ENCODE measurements around the gene SEH1L.

SEH1L gene

GRCh38 chr18:12928206-12928605 is 19.6 kb upstream of the SEH1L start:
- Histone ChIP-seq H3K4me3 (ENCODE audit: low read length) (no peak overlapping the region), H3K36me3 (replicated peaks; ENCODE audit: low read depth, low read length) (no peaks in the 10 kb centered on the region), H2AFZ (ENCODE audit: low read depth, low read length) (no peak overlapping the region), H3K79me2 (ENCODE audit: low read length) (no peaks in the 10 kb centered on the region), H3K9ac (ENCODE audit: low read length) (no peak overlapping the region), H4K20me1 (ENCODE audit: insufficient read depth, low read length) (no peaks in the 10 kb centered on the region), H3K4me1 (ENCODE audit: low read length) (no peaks in the 10 kb centered on the region), H3K27ac (ENCODE audit: low read length) (no peak overlapping the region), H3K27me3 (ENCODE audit: low read depth, low read length) (no peaks in the 10 kb centered on the region), H3K4me2 (ENCODE audit: low read length) (no peak overlapping the region), H3K9me3 (ENCODE audit: insufficient read depth, low read length) (no peaks in the 10 kb centered on the region)
- no peak for TF ChIP-seq EZH2phosphoT487 (IDR thresholded peaks at IDR 0.05; ENCODE audit: low read depth)
- TF ChIP-seq CTCF (IDR thresholded peaks at IDR 0.05; ENCODE audit: low read depth, low read length), result no peak

DNA sequence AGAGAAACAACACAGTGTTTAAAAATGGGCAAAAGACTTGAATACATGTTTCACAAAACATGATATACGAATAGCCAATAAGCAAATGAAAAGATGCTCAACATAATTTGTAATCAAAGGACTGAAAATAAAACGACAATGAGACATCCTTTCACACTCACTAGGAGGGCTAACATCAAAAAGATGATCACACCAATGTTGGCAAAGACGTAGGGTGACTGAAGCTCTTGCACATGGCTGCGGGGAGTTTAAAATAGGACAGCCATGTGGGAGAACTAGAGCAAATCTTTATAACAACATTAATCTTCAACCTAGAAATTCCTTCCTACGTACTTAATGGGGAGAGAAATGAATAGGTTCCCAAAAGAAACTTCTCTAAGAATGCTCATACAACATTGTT is 19.2 kb upstream of the SEH1L start:
- H3K4me2 ChIP-seq (ENCODE audit: low read length), result no peak overlapping the region
- H2AFZ ChIP-seq (ENCODE audit: low read depth, low read length), result no peak overlapping the region
- TF ChIP-seq CTCF (IDR thresholded peaks at IDR 0.05; ENCODE audit: low read depth, low read length) (no peak), EZH2phosphoT487 (IDR thresholded peaks at IDR 0.05; ENCODE audit: low read depth) (no peak)
- no peaks in the 10 kb centered on the region for H3K36me3 ChIP-seq (replicated peaks; ENCODE audit: low read depth, low read length)
- H3K4me1 ChIP-seq (ENCODE audit: low read length), result no peaks in the 10 kb centered on the region
- no peak overlapping the region for H3K4me3 ChIP-seq (ENCODE audit: low read length)
- H4K20me1 ChIP-seq (ENCODE audit: insufficient read depth, low read length), result no peaks in the 10 kb centered on the region
- H3K27ac ChIP-seq (ENCODE audit: low read length), result no peak overlapping the region
- no peaks in the 10 kb centered on the region for H3K27me3 ChIP-seq (ENCODE audit: low read depth, low read length)
- no peaks in the 10 kb centered on the region for H3K9me3 ChIP-seq (ENCODE audit: insufficient read depth, low read length)
- H3K79me2 ChIP-seq (ENCODE audit: low read length), result no peaks in the 10 kb centered on the region
- no peak overlapping the region for H3K9ac ChIP-seq (ENCODE audit: low read length)

DNA sequence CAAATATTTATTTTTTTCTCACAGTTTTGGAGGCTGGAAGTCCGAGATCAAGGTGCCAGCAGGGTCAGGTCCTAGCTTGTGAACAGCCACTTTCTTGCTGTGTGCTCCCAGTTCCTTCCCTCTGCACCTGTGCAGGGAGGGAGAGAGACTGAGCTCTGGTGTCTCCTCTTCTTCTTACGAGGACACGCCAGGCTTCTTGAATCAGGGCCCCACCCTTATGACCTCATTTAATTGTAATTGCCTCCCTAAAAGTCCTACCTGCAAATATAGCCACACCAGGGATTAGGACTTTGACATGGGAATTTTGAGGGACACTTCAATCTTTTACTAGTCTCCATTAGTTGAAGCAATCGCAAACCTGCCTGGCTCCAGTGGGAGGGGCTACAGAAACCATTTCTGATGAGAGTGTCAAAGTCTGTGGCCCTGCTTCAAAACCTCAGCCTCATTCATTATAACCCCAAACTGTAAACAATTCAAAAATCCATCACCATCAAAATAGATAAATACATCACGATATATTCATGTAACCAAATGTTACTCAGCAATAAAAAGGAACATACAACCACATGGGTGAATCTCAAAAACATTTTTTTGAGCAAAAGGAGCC is 18.2 kb upstream of the SEH1L start:
- no peak overlapping the region for H3K27ac ChIP-seq (ENCODE audit: low read length)
- no peaks in the 10 kb centered on the region for H3K79me2 ChIP-seq (ENCODE audit: low read length)
- H3K27me3 ChIP-seq (ENCODE audit: low read depth, low read length), result no peaks in the 10 kb centered on the region
- no peaks in the 10 kb centered on the region for H3K9me3 ChIP-seq (ENCODE audit: insufficient read depth, low read length)
- no peak overlapping the region for H3K4me2 ChIP-seq (ENCODE audit: low read length)
- no peaks in the 10 kb centered on the region for H3K36me3 ChIP-seq (replicated peaks; ENCODE audit: low read depth, low read length)
- H2AFZ ChIP-seq (ENCODE audit: low read depth, low read length), result no peak overlapping the region
- TF ChIP-seq EZH2phosphoT487 (IDR thresholded peaks at IDR 0.05; ENCODE audit: low read depth) (no peak), CTCF (IDR thresholded peaks at IDR 0.05; ENCODE audit: low read depth, low read length) (no peak)
- no peak overlapping the region for H3K4me3 ChIP-seq (ENCODE audit: low read length)
- no peak overlapping the region for H3K9ac ChIP-seq (ENCODE audit: low read length)
- H4K20me1 ChIP-seq (ENCODE audit: insufficient read depth, low read length), result no peaks in the 10 kb centered on the region
- no peaks in the 10 kb centered on the region for H3K4me1 ChIP-seq (ENCODE audit: low read length)

DNA sequence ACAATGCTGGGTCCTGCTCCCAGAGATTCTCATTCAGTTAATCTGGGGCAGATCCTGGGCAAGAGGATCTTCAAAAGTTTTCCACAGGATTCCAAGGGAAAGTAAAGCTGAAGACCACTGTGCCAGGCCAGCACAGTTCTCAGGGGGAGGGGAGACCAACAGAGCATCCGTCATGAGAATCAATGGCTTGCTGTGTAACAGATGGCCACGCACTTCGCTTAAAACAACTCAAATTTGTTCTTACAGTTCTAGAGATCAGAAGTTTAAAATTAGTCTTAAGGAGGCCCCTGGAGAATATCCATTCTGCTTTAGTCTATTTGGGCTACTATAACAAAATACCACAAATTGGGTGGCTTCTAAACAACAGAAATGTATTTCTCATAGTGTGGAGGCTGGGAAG is 17.4 kb upstream of the SEH1L start:
- no peak overlapping the region for H3K4me2 ChIP-seq (ENCODE audit: low read length)
- H3K4me3 ChIP-seq (ENCODE audit: low read length), result no peak overlapping the region
- H3K4me1 ChIP-seq (ENCODE audit: low read length), result no peaks in the 10 kb centered on the region
- no peaks in the 10 kb centered on the region for H3K36me3 ChIP-seq (replicated peaks; ENCODE audit: low read depth, low read length)
- H3K9me3 ChIP-seq (ENCODE audit: insufficient read depth, low read length), result no peaks in the 10 kb centered on the region
- no peak overlapping the region for H3K27ac ChIP-seq (ENCODE audit: low read length)
- no peaks in the 10 kb centered on the region for H3K79me2 ChIP-seq (ENCODE audit: low read length)
- TF ChIP-seq EZH2phosphoT487 (IDR thresholded peaks at IDR 0.05; ENCODE audit: low read depth), result no peak
- no peak for TF ChIP-seq CTCF (IDR thresholded peaks at IDR 0.05; ENCODE audit: low read depth, low read length)
- no peak overlapping the region for H3K9ac ChIP-seq (ENCODE audit: low read length)
- no peaks in the 10 kb centered on the region for H4K20me1 ChIP-seq (ENCODE audit: insufficient read depth, low read length)
- no peak overlapping the region for H2AFZ ChIP-seq (ENCODE audit: low read depth, low read length)
- no peaks in the 10 kb centered on the region for H3K27me3 ChIP-seq (ENCODE audit: low read depth, low read length)

All from OCI-LY3 (cell line).